ES-I3 (cell line): ENCODE data around the gene SPRN.
"Not testable (repeated sequence)": the region's sequence is repeated elsewhere in the genome, so short reads cannot be mapped to it uniquely, and the experiment has no call there.

ENCODE experiments used
- H3K36me3 ChIP-seq: 2 replicates; pipeline ENCODE4 v1.6.1; 2013; ENCODE audit warnings: mild to moderate bottlenecking, low read length, control low read depth, moderate library complexity; ENCODE audit not compliant: insufficient read depth
- H3K4me1 ChIP-seq: 2 replicates; pipeline ENCODE4 v1.6.1; 2013; ENCODE audit warnings: mild to moderate bottlenecking, control low read depth, low read length; ENCODE audit not compliant: insufficient read depth
- H3K9ac ChIP-seq: 2 replicates; pipeline ENCODE4 v1.6.1; 2013; ENCODE audit warnings: low read depth, mild to moderate bottlenecking, low read length, moderate library complexity
- H3K9me3 ChIP-seq: 2 replicates; pipeline ENCODE4 v1.6.1; 2013; ENCODE audit warnings: mild to moderate bottlenecking, low read length, moderate library complexity; ENCODE audit not compliant: control insufficient read depth, insufficient read depth

Gene SPRN

GRCh38 chr10:133379801-133380666, 44.4 kb downstream of the SPRN start:
- H3K36me3 ChIP-seq = no peaks in the 10 kb centered on the region
- H3K4me1 ChIP-seq = no peaks in the 10 kb centered on the region; the same call in 1 of the 2 replicates
- H3K9ac ChIP-seq = peak overlapping the region; percentile 72; the same call in 1 of the 2 replicates
- H3K9me3 ChIP-seq = no peaks in the 10 kb centered on the region

- Histone ChIP-seq H3K9ac (peak within 1 kb of the TSS; percentile 86), H3K4me1 (no peaks in the 10 kb centered on the region; the same call in 1 of the 2 replicates)
Observed at GRCh38 chr10:133379152-133379800, 45.1 kb downstream of the SPRN start, which contains the start of gene PAOX. TSS of gene PAOX (plus strand) at chr10:133379262. CDS start at chr10:133379317, 55 bp downstream.

GRCh38 chr10:133378251-133379096, 46.0 kb downstream of the SPRN start:
- no peaks in the 10 kb centered on the region for H3K9me3 ChIP-seq
- no peaks in the 10 kb centered on the region; the same call in 1 of the 2 replicates for H3K4me1 ChIP-seq
- H3K36me3 ChIP-seq = no peaks in the 10 kb centered on the region
- H3K9ac ChIP-seq = peak overlapping the region; percentile 86

More at GRCh38 chr10:133379152-133379800, 45.1 kb downstream of the SPRN start, which contains the start of gene PAOX:
- Histone ChIP-seq H3K9me3 (no peaks in the 10 kb centered on the region), H3K36me3 (no peaks in the 10 kb centered on the region)

- Histone ChIP-seq H3K36me3 (no peaks in the 10 kb centered on the region), H3K9me3 (no peaks in the 10 kb centered on the region), H3K4me1 (no peaks in the 10 kb centered on the region; the same call in 1 of the 2 replicates), H3K9ac (peak overlapping the region; percentile 86)
Observed at GRCh38 chr10:133377818-133378250, 46.6 kb downstream of the SPRN start.

DNA sequence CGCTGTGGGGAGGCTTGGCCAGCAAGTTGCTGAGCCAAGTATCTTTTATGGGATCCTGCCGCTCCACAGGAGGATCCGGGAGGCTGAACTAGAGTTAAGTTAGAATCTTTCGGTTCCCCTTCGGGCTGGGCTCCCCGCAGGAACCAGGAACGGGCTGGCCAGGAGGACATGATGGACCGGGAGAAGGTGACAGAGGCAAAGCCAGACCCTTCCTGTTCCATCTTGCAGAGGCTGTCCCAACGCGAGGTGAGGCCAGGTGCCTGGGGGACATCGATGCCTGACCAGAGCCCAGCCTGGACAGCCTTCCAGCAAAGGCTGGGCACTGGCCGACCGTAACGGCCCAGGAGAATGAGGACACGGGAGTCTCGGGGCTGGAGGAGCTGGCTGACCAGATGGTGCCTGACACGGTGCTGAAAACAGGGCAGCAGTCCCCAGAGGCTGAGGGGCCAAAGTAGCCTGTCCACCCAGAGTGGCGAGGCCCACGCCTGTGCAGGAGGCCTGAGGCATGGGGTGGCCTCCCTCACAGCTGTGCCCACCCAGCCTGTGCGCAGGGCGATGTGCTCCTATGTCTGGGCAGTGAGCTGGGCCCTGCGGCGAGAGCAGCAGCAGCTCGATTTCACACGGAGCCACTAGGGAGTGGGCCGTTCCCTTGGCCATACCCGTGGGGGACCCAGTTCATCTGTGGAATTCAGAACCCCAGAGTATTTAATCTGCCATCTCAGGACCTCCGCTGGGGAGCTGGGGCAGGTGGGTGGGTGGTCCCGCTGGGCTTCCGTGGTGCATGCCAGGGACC, 47.2 kb downstream of the SPRN start:
- H3K9me3 ChIP-seq = no peaks in the 10 kb centered on the region
- H3K9ac ChIP-seq = no peak overlapping the region
- H3K4me1 ChIP-seq = no peaks in the 10 kb centered on the region; the same call in 1 of the 2 replicates
- no peaks in the 10 kb centered on the region for H3K36me3 ChIP-seq

DNA sequence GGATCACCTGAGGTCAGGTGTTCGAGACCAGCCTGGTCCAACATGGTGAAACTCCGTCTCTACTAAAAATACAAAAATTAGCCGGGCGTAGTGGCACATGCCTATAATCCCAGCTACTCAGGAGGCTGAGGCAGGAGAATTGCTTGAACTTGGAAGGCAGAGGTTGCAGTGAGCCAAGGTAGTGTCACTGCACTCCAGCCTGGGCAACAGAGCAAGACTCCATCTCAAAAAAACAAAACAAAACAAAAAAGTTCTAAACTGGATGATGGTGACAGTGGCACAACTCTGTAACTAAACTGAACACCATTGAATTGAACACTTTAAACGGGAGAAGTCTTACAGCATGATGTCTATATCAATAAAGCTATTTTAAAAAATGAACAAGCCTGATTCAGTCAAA, 48.2 kb downstream of the SPRN start:
- not testable (repeated sequence) for H3K9me3 ChIP-seq, H3K36me3 ChIP-seq, H3K9ac ChIP-seq, H3K4me1 ChIP-seq

DNA sequence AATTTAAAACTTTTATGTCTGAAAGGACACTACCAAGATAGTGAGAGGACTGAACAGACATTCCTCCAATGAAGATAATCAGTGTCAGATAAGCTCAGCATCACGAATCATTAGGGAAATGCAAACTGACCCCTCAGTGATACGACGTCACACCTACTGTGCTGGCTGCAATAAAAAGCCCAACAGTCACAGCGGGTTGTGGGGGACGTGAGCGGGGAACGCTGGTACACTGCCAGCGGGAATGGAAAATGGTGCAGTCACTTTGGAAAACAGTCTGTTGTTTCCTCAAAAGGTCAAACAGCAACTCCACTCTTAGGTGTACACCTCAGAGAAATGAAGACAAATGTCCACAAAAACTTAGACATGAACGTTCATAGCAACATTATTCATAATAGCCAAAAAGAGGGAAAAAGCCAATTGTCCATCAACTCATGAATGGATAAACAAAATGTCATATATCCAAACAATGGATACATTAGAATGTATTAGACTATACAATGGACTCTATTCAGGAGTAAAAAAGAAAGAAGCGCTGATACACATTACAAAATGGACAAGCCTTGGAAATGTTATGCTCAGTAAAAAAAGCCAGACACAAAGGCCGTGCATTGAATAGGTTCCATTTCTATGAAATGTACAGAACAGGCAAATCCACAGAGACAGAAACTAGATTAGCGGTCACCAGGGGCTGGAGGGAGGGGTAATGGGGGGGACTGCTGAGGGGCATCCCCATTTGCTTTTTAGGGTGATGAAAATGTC, 48.9 kb downstream of the SPRN start:
- no peaks in the 10 kb centered on the region for H3K36me3 ChIP-seq
- H3K9me3 ChIP-seq = no peaks in the 10 kb centered on the region
- no peak overlapping the region for H3K9ac ChIP-seq
- no peaks in the 10 kb centered on the region; the same call in 1 of the 2 replicates for H3K4me1 ChIP-seq

DNA sequence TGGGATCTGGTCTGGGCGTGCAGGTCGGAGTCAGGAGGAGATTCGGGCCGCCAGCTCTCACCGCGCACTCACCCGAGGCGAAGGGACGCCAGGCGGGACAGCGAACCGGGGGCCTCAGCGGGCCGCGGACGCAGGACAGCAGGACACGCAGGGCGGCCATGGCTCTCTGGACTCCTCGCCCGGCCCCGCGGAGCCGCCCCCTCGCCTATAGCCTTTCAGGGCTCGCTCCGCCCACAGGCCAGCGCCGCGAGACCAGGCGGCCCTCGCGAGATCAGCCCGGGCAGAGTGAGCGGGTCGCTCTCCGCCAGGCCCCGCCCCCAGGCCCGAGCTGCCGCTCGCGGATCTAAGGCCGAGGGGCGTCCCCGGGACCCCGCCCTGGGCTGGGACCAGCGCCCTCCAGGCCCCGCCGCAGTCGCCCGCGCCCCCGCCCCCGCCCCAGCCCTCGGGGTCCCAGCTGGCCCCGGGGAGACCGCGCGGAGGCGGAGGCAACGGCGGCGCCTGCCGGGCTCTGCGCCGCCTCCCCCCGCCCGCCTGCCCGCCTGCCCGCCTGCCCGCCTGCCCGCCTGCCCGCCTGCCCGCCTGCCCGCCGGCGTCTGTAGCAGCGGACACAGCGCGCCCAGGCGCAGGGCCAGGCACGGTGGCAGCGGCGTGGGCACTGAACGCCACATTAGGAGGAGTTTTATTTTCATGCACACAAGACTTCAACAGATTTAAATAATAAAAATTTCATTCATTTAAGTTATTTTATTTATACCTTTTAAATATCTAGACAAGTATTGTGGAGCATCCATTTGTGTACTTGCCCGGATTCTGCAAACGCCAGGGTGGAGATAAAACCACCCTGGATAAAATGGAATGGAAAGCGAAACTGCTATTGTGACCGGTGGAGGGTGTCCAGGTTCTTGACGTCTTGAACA, 51.0 kb downstream of the SPRN start, which contains the start of gene ECHS1:
Gene ECHS1, minus strand, starts transcription at position 181 of the 917 bp plus-strand sequence. Its CDS starts 21 bp downstream, at position 160.
- no peaks in the 10 kb centered on the region for H3K9me3 ChIP-seq
- peaks cover 8% of the 10 kb centered on the region for H3K36me3 ChIP-seq
- peak within 1 kb of the TSS; percentile 63; the same call in 1 of the 2 replicates for H3K9ac ChIP-seq
- H3K4me1 ChIP-seq = no peaks in the 10 kb centered on the region; the same call in 1 of the 2 replicates

- H3K9me3 ChIP-seq = no peaks in the 10 kb centered on the region
- no peaks in the 10 kb centered on the region; the same call in 1 of the 2 replicates for H3K4me1 ChIP-seq
- no peak overlapping the region; the same call in 1 of the 2 replicates for H3K9ac ChIP-seq
- H3K36me3 ChIP-seq = peaks cover 12% of the 10 kb centered on the region
Observed at GRCh38 chr10:133372507-133372906, 51.9 kb downstream of the SPRN start.
